IMR-90 (cell line): Measurements from ENCODE around the gene TMEM131. TPM values are rescaled to one million over a fixed set of nuclear protein-coding genes. Genes with fewer than 3 reads are reported as not detected.

Source experiments
- ATAC-seq: fragments of 200-7000 bp; cut with Tn5 transposase; 2 replicates; pipeline ENCODE4 v1.9.1; 2020; ENCODE audit warnings: low read depth, mild to moderate bottlenecking, moderate library complexity
- BruUV-seq: library from RNA; stranded (reverse); fragments of 400-500 nt; replicated peaks from 2 replicates; lab custom pipeline; 2021; lab: Mats Ljungman, UMichigan
- CTCF ChIA-PET: fragments of 300-600 bp; formaldehyde crosslinking; extraction: SDS; loops from one replicate; lab custom pipeline; 2021; ENCODE audit warnings: antibody characterized with exemption; lab: Yijun Ruan, JAX
- POLR2A ChIA-PET: fragments of 300-600 bp; sonication (Branson Sonifier 250); formaldehyde crosslinking; loops from one replicate; lab custom pipeline; 2022; ENCODE audit warnings: antibody characterized with exemption; ENCODE audit not compliant: unreplicated experiment; lab: Charles Lee
- DNase-seq: peaks from one replicate; pipeline ENCODE4 v3.0.0; 2013
- H2AFZ ChIP-seq: replicated peaks from 2 replicates; pipeline ENCODE3; 2013; ENCODE audit warnings: low read length, mild to moderate bottlenecking; ENCODE audit not compliant: poor library complexity
- H2AK5ac ChIP-seq: 2 replicates; pipeline ENCODE4 v1.6.1; 2013; ENCODE audit warnings: low read depth, low read length, inconsistent platforms
- H2AK9ac ChIP-seq: replicated peaks from 2 replicates; pipeline ENCODE3; 2013; ENCODE audit warnings: mild to moderate bottlenecking, low read depth, low read length, moderate library complexity; ENCODE audit not compliant: poor library complexity
- H2BK120ac ChIP-seq: 2 replicates; pipeline ENCODE4 v1.6.1; 2013; ENCODE audit warnings: low read depth, low read length, inconsistent platforms
- H2BK15ac ChIP-seq: 3 replicates; pipeline ENCODE4 v1.6.1; 2013; ENCODE audit warnings: low read depth, low read length, inconsistent platforms
- H2BK20ac ChIP-seq: 2 replicates; pipeline ENCODE4 v1.6.1; 2013; ENCODE audit warnings: low read depth, mild to moderate bottlenecking, inconsistent platforms, low read length, moderate library complexity
- H2BK5ac ChIP-seq: 2 replicates; pipeline ENCODE4 v1.6.1; 2013; ENCODE audit warnings: mild to moderate bottlenecking, low read depth, low read length, inconsistent platforms; ENCODE audit not compliant: poor library complexity, severe bottlenecking
- H3K14ac ChIP-seq: replicated peaks from 2 replicates; pipeline ENCODE4 v1.6.1; 2013; ENCODE audit warnings: low read depth, low read length, inconsistent platforms
- H3K18ac ChIP-seq: 2 replicates; pipeline ENCODE4 v1.6.1; 2013; ENCODE audit warnings: low read depth, low read length, control low read depth
- H3K23ac ChIP-seq: 2 replicates; pipeline ENCODE4 v1.6.1; 2013; ENCODE audit warnings: low read depth, low read length, inconsistent platforms
- H3K27ac ChIP-seq: 2 replicates; pipeline ENCODE4 v1.5.1; 2013; ENCODE audit warnings: mild to moderate bottlenecking, control low read depth, low read length; ENCODE audit not compliant: insufficient read depth
- H3K27me3 ChIP-seq: 2 replicates; pipeline ENCODE4 v1.6.1; 2013; ENCODE audit warnings: low read length; ENCODE audit not compliant: control insufficient read depth, insufficient read depth
- H3K36me3 ChIP-seq: 2 replicates; pipeline ENCODE4 v1.6.1; 2013; ENCODE audit warnings: low read length, mixed read lengths; ENCODE audit not compliant: control insufficient read depth, insufficient read depth
- H3K4ac ChIP-seq: 2 replicates; pipeline ENCODE4 v1.6.1; 2013; ENCODE audit warnings: low read depth, low read length, inconsistent platforms
- H3K4me1 ChIP-seq: 2 replicates; pipeline ENCODE4 v1.6.1; 2013; ENCODE audit warnings: low read length, mixed read lengths; ENCODE audit not compliant: control insufficient read depth, insufficient read depth
- H3K4me2 ChIP-seq: 2 replicates; pipeline ENCODE4 v1.6.1; 2013; ENCODE audit warnings: low read depth, mild to moderate bottlenecking, control low read depth, low read length, moderate library complexity
- H3K4me3 ChIP-seq: 2 replicates; pipeline ENCODE4 v1.5.1; 2013; ENCODE audit warnings: low read depth, mild to moderate bottlenecking, control low read depth, low read length, moderate library complexity; ENCODE audit not compliant: insufficient read depth
- H3K56ac ChIP-seq: 2 replicates; pipeline ENCODE4 v1.6.1; 2013; ENCODE audit warnings: low read length, inconsistent platforms; ENCODE audit not compliant: insufficient read depth; ENCODE audit errors: extremely low read depth
- H3K79me1 ChIP-seq, 2 experiments: 2 replicates each; pipeline ENCODE4 v1.6.1; 2013; ENCODE audit warnings: low read length in 2 of 2, inconsistent platforms in 1 of 2, low read depth in 1 of 2
- H3K9ac ChIP-seq: 2 replicates; pipeline ENCODE4 v1.6.1; 2013; ENCODE audit warnings: low read depth, low read length, control low read depth
- H3K9me1 ChIP-seq: 2 replicates; pipeline ENCODE4 v1.6.1; 2013; ENCODE audit warnings: low read length, inconsistent platforms; ENCODE audit not compliant: insufficient read depth
- H3K9me3 ChIP-seq: 2 replicates; pipeline ENCODE4 v1.6.1; 2013; ENCODE audit warnings: low read length; ENCODE audit not compliant: control insufficient read depth, insufficient read depth
- H4K20me1 ChIP-seq: 2 replicates; pipeline ENCODE4 v1.6.1; 2013; ENCODE audit warnings: low read length, inconsistent platforms; ENCODE audit not compliant: insufficient read depth
- H4K5ac ChIP-seq: 2 replicates; pipeline ENCODE4 v1.6.1; 2013; ENCODE audit warnings: mild to moderate bottlenecking, low read depth, low read length, control low read depth
- H4K8ac ChIP-seq, 2 experiments: 2 replicates each; pipeline ENCODE4 v1.6.1; 2013; ENCODE audit warnings: low read depth in 2 of 2, low read length in 2 of 2, control low read depth in 1 of 2, inconsistent platforms in 1 of 2
- H4K91ac ChIP-seq: 2 replicates; pipeline ENCODE4 v1.6.1; 2013; ENCODE audit warnings: low read depth, low read length, inconsistent platforms; ENCODE audit not compliant: insufficient read depth
- CHD1 ChIP-seq: IDR thresholded peaks from 2 replicates; pipeline ENCODE4 v1.6.1; 2012; ENCODE audit warnings: low read depth, low read length, improper control_type of control experiment
- MXI1 ChIP-seq: IDR thresholded peaks from 2 replicates; pipeline ENCODE4 v1.6.1; 2012; ENCODE audit warnings: low read depth, mild to moderate bottlenecking, low read length, moderate library complexity, borderline replicate concordance
- RAD21 ChIP-seq: IDR thresholded peaks from 2 replicates; pipeline ENCODE4 v1.6.1; 2012; ENCODE audit warnings: low read length, improper control_type of control experiment
- RCOR1 ChIP-seq: IDR thresholded peaks from 2 replicates; pipeline ENCODE4 v1.6.1; 2012; ENCODE audit warnings: mild to moderate bottlenecking, low read length, improper control_type of control experiment; ENCODE audit not compliant: insufficient replicate concordance
- SMC3 ChIP-seq: fragments of 150-350 bp; IDR thresholded peaks from 2 replicates; pipeline ENCODE4 v1.6.1; 2016; ENCODE audit warnings: low read depth, mild to moderate bottlenecking, antibody characterized with exemption, low read length, moderate library complexity
- WGBS, 2 experiments: methylation state at CpG; one replicate each; pipeline versions ENCODE4 v1.1.5 to v1.1.7; 2013; ENCODE audit warnings: missing lambda C conversion rate in 2 of 2; ENCODE audit not compliant: insufficient read length in 1 of 2; ENCODE audit errors: extremely low coverage in 2 of 2; 5-methylcytosine and 5-hydroxymethylcytosine counted together
- dilution Hi-C: fragments of 300-500 bp; cut with HindIII; formaldehyde crosslinking; loops from one replicate; pipeline ENCODE4 v1.14.3; 2018; ENCODE audit warnings: low sequenced_read_pairs; ENCODE audit not compliant: unreplicated experiment
- in situ Hi-C: fragments of 300-500 bp; cut with MboI; formaldehyde crosslinking; loops from 3 replicates; pipeline ENCODE4 v1.14.3; 2019; ENCODE audit warnings: low sequenced_read_pairs, inconsistent platforms, mixed read lengths
- intact Hi-C: fragments of 100-400 bp; cut with micrococcal nuclease; formaldehyde crosslinking; loops from 2 replicates; pipeline ENCODE4 v1.10.0; 2022
- polyA plus RNA-seq, 3 experiments: library from polyadenylated mRNA; depleted of rRNA; stranded (reverse); fragments of >200 nt; gene quantifications; 2 replicates each; pipeline ENCODE4 v1.2.3, GENCODE V29; 2012; ENCODE audit warnings: low replicate concordance in 1 of 3
- total RNA-seq: library from RNA; depleted of rRNA; stranded (reverse); fragments of >200 nt; gene quantifications from 2 replicates; pipeline ENCODE4 v1.2.3, GENCODE V29; 2012
- TF ChIP-seq, protein P1 (sequence below): fragments of 150-350 bp; IDR thresholded peaks from 2 replicates; pipeline ENCODE4 v1.6.1; 2016; ENCODE audit warnings: low read depth, mild to moderate bottlenecking, low read length, moderate library complexity, borderline replicate concordance
- TF ChIP-seq, protein P2 (sequence below): conservative IDR thresholded peaks from 2 replicates; pipeline ENCODE4 v1.5.1; 2012; ENCODE audit warnings: mild to moderate bottlenecking, low read depth, low read length, improper control_type of control experiment

Gene TMEM131
- total and polyA plus RNA-seq, 2 of the 4 experiments (the other 2 are of a cell fraction): 13.3 to 14.0 TPM

DNA sequence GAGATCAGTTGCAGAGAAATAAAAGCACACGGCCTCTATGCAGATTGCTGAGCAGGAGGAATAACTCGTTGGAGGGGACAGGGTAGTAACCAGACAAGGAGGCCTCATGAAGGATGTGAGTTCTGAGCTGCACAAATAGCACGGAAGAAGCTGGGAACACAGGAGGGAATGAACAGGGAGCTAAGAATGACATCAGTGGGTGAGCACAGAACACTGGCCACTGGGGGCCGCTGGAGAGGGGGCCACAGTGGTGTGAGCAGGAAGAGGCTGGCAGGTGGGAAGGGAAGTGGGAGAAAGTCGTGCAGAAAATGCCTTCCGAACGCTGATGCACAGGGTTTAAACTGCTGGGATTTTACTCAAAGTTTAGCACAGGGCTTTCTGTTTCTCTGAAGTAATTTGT is 221.3 kb downstream of the TMEM131 start:
- Histone ChIP-seq H3K9ac (no peak overlapping the region), H2AFZ (no peak overlapping the region), H3K14ac (no peak overlapping the region), H3K9me3 (no peaks in the 10 kb centered on the region), H4K8ac (no peak overlapping the region), H4K5ac (no peak overlapping the region), H4K20me1 (no peaks in the 10 kb centered on the region), H3K27me3 (no peaks in the 10 kb centered on the region), H4K91ac (no peak overlapping the region), H2AK5ac (no peak overlapping the region), H3K9me1 (no peaks in the 10 kb centered on the region), H3K18ac (no peak overlapping the region), H2AK9ac (no peak overlapping the region), H3K4me1 (no peaks in the 10 kb centered on the region), H2BK15ac (no peak overlapping the region), H3K79me1 (no peaks in the 10 kb centered on the region; a peak in 2 of 4 replicates), H2BK120ac (no peak overlapping the region), H2BK20ac (no peak overlapping the region), H3K27ac (no peak overlapping the region), H3K56ac (no peak overlapping the region), H3K36me3 (peaks cover 21% of the 10 kb centered on the region), H2BK5ac (no peak overlapping the region), H3K23ac (no peak overlapping the region), H3K4ac (no peak overlapping the region), H3K4me2 (no peak overlapping the region), H3K4me3 (no peak overlapping the region)
- 72% methylated on average over 4 of the region's 7 CpGs; no CpG with 5 or more reads in 1 of the 2 experiments for WGBS, 2 experiments
- intact Hi-C loops: no loop called here
- no peak for TF ChIP-seq SMC3
- TF ChIP-seq, protein P1, sequence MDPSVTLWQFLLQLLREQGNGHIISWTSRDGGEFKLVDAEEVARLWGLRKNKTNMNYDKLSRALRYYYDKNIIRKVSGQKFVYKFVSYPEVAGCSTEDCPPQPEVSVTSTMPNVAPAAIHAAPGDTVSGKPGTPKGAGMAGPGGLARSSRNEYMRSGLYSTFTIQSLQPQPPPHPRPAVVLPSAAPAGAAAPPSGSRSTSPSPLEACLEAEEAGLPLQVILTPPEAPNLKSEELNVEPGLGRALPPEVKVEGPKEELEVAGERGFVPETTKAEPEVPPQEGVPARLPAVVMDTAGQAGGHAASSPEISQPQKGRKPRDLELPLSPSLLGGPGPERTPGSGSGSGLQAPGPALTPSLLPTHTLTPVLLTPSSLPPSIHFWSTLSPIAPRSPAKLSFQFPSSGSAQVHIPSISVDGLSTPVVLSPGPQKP: no peak
- TF ChIP-seq CHD1: no peak
- 0 out of 2 replicates have a peak, but pooled peaks have one; percentile 11 for TF ChIP-seq RAD21
- TF ChIP-seq RCOR1: no peak
- TF ChIP-seq MXI1: no peak
- TF ChIP-seq, protein P2, sequence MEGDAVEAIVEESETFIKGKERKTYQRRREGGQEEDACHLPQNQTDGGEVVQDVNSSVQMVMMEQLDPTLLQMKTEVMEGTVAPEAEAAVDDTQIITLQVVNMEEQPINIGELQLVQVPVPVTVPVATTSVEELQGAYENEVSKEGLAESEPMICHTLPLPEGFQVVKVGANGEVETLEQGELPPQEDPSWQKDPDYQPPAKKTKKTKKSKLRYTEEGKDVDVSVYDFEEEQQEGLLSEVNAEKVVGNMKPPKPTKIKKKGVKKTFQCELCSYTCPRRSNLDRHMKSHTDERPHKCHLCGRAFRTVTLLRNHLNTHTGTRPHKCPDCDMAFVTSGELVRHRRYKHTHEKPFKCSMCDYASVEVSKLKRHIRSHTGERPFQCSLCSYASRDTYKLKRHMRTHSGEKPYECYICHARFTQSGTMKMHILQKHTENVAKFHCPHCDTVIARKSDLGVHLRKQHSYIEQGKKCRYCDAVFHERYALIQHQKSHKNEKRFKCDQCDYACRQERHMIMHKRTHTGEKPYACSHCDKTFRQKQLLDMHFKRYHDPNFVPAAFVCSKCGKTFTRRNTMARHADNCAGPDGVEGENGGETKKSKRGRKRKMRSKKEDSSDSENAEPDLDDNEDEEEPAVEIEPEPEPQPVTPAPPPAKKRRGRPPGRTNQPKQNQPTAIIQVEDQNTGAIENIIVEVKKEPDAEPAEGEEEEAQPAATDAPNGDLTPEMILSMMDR: 0 out of 2 replicates have a peak, but pooled peaks have one; percentile 19
- ATAC-seq: 0 out of 2 replicates have a peak, but pooled peaks have one; percentile 37
- dilution Hi-C loops: no loop called here
- CTCF ChIA-PET: interaction anchor here (1.0 kb wide), 1 partner anchor 495 kb away, joined by 3 read pairs; no protein-coding TSS in a partner anchor
- DNase-seq: no peak
- POLR2A ChIA-PET: no interaction called here
- BruUV-seq: no TSS peak
- in situ Hi-C loops: no loop called here
